HepG2 (cell line): Measurements from ENCODE around the gene TRIM27. TPM values are rescaled to one million over a fixed set of nuclear protein-coding genes. Genes with fewer than 3 reads are reported as not detected.

Experiments
- ARHGAP35 ChIP-seq: sonication (generic); formaldehyde crosslinking; IDR thresholded peaks from 2 replicates; pipeline ENCODE4 v1.9.0; 2022; ENCODE audit warnings: mild to moderate bottlenecking, inconsistent platforms, moderate library complexity, missing genetic modification reagents, borderline replicate concordance
- ARID5B ChIP-seq: IDR thresholded peaks from 2 replicates; pipeline ENCODE4 v1.4.0; 2020; ENCODE audit warnings: mild to moderate bottlenecking, missing genetic modification reagents
- CCDC6 ChIP-seq: sonication (generic); formaldehyde crosslinking; IDR thresholded peaks from 2 replicates; pipeline ENCODE4 v1.8.1; 2022; ENCODE audit warnings: mild to moderate bottlenecking, missing genetic modification reagents, moderate library complexity
- FOXA3 ChIP-seq: IDR thresholded peaks from 2 replicates; pipeline ENCODE4 v1.6.1; 2016; ENCODE audit warnings: missing genetic modification reagents, missing compliant biosample characterization
- HBP1 ChIP-seq: IDR thresholded peaks from 2 replicates; pipeline ENCODE4 v1.6.1; 2016; ENCODE audit warnings: low read depth, control low read depth
- HNF1A ChIP-seq, 2 experiments: sonication (generic) in 1 of 2; formaldehyde crosslinking in 1 of 2; IDR thresholded peaks; 2 replicates each; pipeline versions ENCODE4 v1.4.0 to v1.6.1; 2016 to 2020; ENCODE audit warnings: borderline replicate concordance in 1 of 2, low read depth in 1 of 2, mild to moderate bottlenecking in 1 of 2, missing genetic modification reagents in 1 of 2
- JARID2 ChIP-seq: sonication (generic); formaldehyde crosslinking; IDR thresholded peaks from 2 replicates; pipeline ENCODE4 v1.8.1; 2023; ENCODE audit warnings: missing genetic modification reagents, inconsistent platforms; ENCODE audit not compliant: insufficient replicate concordance
- KLF15 ChIP-seq: sonication (generic); formaldehyde crosslinking; IDR thresholded peaks from 2 replicates; pipeline ENCODE4 v1.8.1; 2023; ENCODE audit warnings: borderline replicate concordance, mild to moderate bottlenecking, inconsistent platforms, missing genetic modification reagents, mixed read lengths
- MATR3 ChIP-seq: sonication (generic); formaldehyde crosslinking; IDR thresholded peaks from 2 replicates; pipeline ENCODE4 v1.4.0; 2020; ENCODE audit warnings: missing genetic modification reagents
- MED1 ChIP-seq: sonication (generic); formaldehyde crosslinking; IDR thresholded peaks from 2 replicates; pipeline ENCODE4 v1.4.0; 2020; ENCODE audit warnings: missing genetic modification reagents
- MYPOP ChIP-seq: sonication (generic); formaldehyde crosslinking; IDR thresholded peaks from 2 replicates; pipeline ENCODE4 v1.8.1; 2023; ENCODE audit warnings: mild to moderate bottlenecking, moderate library complexity, missing genetic modification reagents
- RARG ChIP-seq: sonication (generic); formaldehyde crosslinking; IDR thresholded peaks from 2 replicates; pipeline ENCODE4 v1.4.0; 2020; ENCODE audit warnings: low read depth, mild to moderate bottlenecking, missing genetic modification reagents
- ZEB1 ChIP-seq: IDR thresholded peaks from 2 replicates; pipeline ENCODE4 v1.6.1; 2012; ENCODE audit warnings: mild to moderate bottlenecking, low read depth, inconsistent platforms; ENCODE audit not compliant: insufficient replicate concordance
- ZNF572 ChIP-seq: sonication (generic); formaldehyde crosslinking; IDR thresholded peaks from 2 replicates; pipeline ENCODE4 v1.5.1; 2020; ENCODE audit warnings: mild to moderate bottlenecking, missing genetic modification reagents
- ZNF781 ChIP-seq: sonication (generic); formaldehyde crosslinking; IDR thresholded peaks from 2 replicates; pipeline ENCODE4 v1.5.1; 2020; ENCODE audit warnings: borderline replicate concordance, mild to moderate bottlenecking, missing genetic modification reagents; ENCODE audit errors: not compliant biosample characterization
- polyA plus RNA-seq, 8 experiments: library from polyadenylated mRNA; depleted of rRNA in 3 of 8; stranded (reverse) in 7 of 8; unstranded in 1 of 8; fragments of >200 nt; fragmentation: Illumina TruSeq in 4 of 8; extraction: Trizol in 4 of 8; gene quantifications; 2 replicates each; pipeline versions ENCODE4 v1.2.1 to v1.2.3, GENCODE V29; 2011 to 2016; ENCODE audit warnings: low read depth in 4 of 8, missing spikeins in 1 of 8, mixed read lengths in 1 of 8; ENCODE audit not compliant: insufficient read depth in 1 of 8
- total RNA-seq, 5 experiments: library from RNA; depleted of rRNA; stranded (reverse); fragments of >200 nt; fragmentation: Illumina TruSeq; extraction: Trizol; gene quantifications; 2 replicates each; pipeline ENCODE4 v1.2.3, GENCODE V29; 2016; ENCODE audit warnings: low read depth in 1 of 5

TRIM27 gene
- total and polyA plus RNA-seq, 2 of the 13 experiments (the other 11 are each of a cell fraction or from before 2014, with no cell fraction given) = 88.6 to 112 TPM

GRCh38 chr6:28953039-28953584, 29.3 kb upstream of the TRIM27 start (continued):
- TF ChIP-seq ARID5B (CRISPR knock-in tag) (peak; percentile 72; the same call in 1 of the 2 replicates), MYPOP (CRISPR knock-in tag) (peak; percentile 35; the same call in 1 of the 2 replicates), JARID2 (CRISPR knock-in tag) (no peak), FOXA3 (CRISPR knock-in tag) (peak; percentile 69), HNF1A (IDR thresholded peaks at IDR 0.05; ENCODE audit: low read depth) (0 out of 2 replicates have a peak, but pooled peaks have one; percentile 46), HNF1A (CRISPR knock-in tag; IDR thresholded peaks at IDR 0.05; ENCODE audit: borderline replicate concordance) (no peak), ARHGAP35 (CRISPR knock-in tag) (no peak), MED1 (CRISPR knock-in tag) (peak; percentile 61; the same call in 1 of the 2 replicates), MATR3 (CRISPR knock-in tag) (no peak), RARG (CRISPR knock-in tag) (no peak), HBP1 (CRISPR knock-in tag) (no peak), ZEB1 (peak; percentile 85), CCDC6 (CRISPR knock-in tag) (no peak; the same call in 1 of the 2 replicates), KLF15 (peak; percentile 54; the same call in 1 of the 2 replicates), ZNF572 (CRISPR knock-in tag) (no peak), ZNF781 (CRISPR knock-in tag) (no peak)
